ENCODE results near the gene MAU2.

MAU2 gene

DNA sequence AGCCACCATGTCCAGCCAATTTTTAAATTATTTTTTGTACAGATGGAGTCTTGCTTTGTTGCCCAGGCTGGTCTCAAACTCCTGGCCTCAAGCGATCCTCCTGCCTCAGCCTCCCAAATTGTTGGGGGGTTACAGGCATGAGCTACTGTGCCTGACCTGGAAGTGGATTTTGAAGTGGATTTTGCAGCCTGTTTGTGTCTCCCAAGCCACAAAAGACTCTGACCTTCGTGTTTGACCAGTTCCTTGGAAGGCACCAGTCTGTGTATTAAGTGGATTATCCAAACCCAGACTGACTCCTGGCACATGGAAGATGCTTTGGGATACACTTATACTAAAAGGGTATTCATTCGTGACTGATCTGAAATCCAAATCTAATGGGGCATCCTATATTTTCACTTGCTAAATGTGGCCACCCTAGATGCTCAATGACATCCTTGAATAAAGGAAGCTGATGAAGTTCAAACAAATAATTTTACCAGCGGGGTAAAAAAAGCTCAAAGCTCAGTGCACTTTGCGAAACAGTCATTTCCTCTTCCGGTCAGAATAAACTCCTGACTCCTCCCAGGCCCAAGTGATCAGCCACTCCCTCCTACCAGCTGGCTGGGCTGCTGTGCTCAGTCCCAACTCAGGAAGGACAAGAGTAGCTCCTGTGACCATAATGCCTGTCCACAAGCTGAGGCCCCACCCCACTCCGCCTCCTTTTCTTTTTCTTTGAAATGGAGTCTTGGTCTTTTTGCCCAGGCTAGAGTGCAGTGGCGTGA is 52.2 kb downstream of the MAU2 start:
- no peak for TF ChIP-seq ZBTB7A (IDR thresholded peaks at IDR 0.05; ENCODE audit: low read depth)
- TF ChIP-seq FOXM1 (IDR thresholded peaks at IDR 0.05; ENCODE audit: borderline replicate concordance, low read depth): no peak
- TF ChIP-seq CEBPB (IDR thresholded peaks at IDR 0.05): no peak
- no peak for TF ChIP-seq EP300 (IDR thresholded peaks at IDR 0.05; ENCODE audit: borderline replicate concordance)
- TF ChIP-seq, protein P1, sequence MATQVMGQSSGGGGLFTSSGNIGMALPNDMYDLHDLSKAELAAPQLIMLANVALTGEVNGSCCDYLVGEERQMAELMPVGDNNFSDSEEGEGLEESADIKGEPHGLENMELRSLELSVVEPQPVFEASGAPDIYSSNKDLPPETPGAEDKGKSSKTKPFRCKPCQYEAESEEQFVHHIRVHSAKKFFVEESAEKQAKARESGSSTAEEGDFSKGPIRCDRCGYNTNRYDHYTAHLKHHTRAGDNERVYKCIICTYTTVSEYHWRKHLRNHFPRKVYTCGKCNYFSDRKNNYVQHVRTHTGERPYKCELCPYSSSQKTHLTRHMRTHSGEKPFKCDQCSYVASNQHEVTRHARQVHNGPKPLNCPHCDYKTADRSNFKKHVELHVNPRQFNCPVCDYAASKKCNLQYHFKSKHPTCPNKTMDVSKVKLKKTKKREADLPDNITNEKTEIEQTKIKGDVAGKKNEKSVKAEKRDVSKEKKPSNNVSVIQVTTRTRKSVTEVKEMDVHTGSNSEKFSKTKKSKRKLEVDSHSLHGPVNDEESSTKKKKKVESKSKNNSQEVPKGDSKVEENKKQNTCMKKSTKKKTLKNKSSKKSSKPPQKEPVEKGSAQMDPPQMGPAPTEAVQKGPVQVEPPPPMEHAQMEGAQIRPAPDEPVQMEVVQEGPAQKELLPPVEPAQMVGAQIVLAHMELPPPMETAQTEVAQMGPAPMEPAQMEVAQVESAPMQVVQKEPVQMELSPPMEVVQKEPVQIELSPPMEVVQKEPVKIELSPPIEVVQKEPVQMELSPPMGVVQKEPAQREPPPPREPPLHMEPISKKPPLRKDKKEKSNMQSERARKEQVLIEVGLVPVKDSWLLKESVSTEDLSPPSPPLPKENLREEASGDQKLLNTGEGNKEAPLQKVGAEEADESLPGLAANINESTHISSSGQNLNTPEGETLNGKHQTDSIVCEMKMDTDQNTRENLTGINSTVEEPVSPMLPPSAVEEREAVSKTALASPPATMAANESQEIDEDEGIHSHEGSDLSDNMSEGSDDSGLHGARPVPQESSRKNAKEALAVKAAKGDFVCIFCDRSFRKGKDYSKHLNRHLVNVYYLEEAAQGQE (IDR thresholded peaks at IDR 0.05; ENCODE audit: low read depth): no peak
- no peak for TF ChIP-seq TCF12 (IDR thresholded peaks at IDR 0.05; ENCODE audit: low read depth)
- no peak for TF ChIP-seq TAF1 (IDR thresholded peaks at IDR 0.05; ENCODE audit: low read depth)
- TF ChIP-seq EGR1 (IDR thresholded peaks at IDR 0.05): no peak
- TF ChIP-seq RAD21 (IDR thresholded peaks at IDR 0.05; ENCODE audit: low read depth): no peak
- no peak for TF ChIP-seq TEAD4 (IDR thresholded peaks at IDR 0.05)

DNA sequence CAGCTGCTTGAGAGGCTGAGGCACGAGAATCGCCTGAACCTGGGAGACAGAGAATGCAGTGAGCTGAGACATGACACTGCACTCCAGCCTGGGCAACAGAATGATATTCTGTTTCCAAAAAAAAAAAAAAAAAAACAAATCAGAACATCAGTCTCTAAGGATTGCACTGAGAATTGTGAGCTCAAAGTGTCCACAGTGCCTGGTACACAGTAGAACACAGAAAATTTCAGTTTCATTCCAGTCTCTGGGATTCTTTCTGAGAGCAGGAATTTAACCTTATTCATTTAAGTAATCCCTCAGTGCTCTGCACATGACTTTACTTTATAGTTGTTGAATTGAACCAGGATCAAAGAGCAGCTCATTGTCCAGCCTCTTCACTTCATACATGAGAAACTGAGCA is 58.9 kb downstream of the MAU2 start:
- no peak for TF ChIP-seq FOXM1 (IDR thresholded peaks at IDR 0.05; ENCODE audit: borderline replicate concordance, low read depth)
- no peak for TF ChIP-seq YY1 (IDR thresholded peaks at IDR 0.05; ENCODE audit: low read depth)
- no peak for TF ChIP-seq CEBPB (IDR thresholded peaks at IDR 0.05)
- no peak for TF ChIP-seq ZBTB7A (IDR thresholded peaks at IDR 0.05; ENCODE audit: low read depth)
- no peak for TF ChIP-seq CREB1 (IDR thresholded peaks at IDR 0.05; ENCODE audit: low read depth)
- TF ChIP-seq EP300 (IDR thresholded peaks at IDR 0.05; ENCODE audit: borderline replicate concordance): no peak
- no peak for TF ChIP-seq RAD21 (IDR thresholded peaks at IDR 0.05; ENCODE audit: low read depth)
- TF ChIP-seq, protein P2, sequence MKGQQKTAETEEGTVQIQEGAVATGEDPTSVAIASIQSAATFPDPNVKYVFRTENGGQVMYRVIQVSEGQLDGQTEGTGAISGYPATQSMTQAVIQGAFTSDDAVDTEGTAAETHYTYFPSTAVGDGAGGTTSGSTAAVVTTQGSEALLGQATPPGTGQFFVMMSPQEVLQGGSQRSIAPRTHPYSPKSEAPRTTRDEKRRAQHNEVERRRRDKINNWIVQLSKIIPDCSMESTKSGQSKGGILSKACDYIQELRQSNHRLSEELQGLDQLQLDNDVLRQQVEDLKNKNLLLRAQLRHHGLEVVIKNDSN (IDR thresholded peaks at IDR 0.05): no peak
- no peak for TF ChIP-seq EGR1 (IDR thresholded peaks at IDR 0.05)
- TF ChIP-seq TCF12 (IDR thresholded peaks at IDR 0.05; ENCODE audit: low read depth): no peak
- TF ChIP-seq NFIC (IDR thresholded peaks at IDR 0.05): no peak

DNA sequence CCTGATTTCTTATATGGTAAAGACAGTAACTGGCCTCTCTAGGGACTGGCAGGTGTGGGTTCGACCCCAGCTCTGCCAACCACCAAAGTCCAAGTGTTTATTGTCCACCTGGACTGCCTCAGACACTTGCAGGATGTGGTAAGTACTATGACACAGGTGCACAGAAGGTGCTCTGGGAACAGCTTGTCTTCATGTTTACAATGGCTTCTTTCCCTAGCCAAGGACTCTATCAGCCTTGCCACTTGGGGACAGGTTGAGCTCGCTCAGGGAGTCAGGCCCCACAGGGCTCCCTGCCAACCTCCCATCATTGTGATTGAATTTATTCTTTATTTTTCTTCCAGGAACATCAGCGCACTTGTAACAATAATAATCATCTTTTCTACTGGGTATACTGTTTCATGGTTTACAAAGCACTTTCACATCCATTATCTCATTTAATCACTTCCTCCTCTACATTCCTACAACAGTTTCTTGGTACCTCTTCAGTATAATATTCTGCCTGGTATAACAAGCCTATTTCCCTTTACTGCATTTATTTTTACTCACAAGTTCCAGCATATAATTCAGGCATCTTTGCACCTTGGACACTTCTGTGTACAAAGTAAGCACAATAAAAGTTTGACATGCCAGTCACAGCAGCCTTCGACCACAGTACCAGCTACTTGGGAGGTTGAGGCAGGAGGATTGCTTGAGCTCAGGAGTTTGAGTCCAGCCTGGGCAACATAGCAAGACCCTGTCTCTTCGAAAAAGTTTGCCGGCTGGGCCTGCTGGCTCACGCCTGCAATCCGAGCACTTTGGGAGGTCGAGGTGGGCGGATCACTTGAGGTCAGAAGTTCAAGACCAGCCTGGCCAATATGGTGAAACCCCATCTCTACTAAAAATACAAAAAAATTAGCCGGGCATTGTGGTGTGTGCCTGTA is 60.6 kb downstream of the MAU2 start:
- TF ChIP-seq, protein P1 (IDR thresholded peaks at IDR 0.05; ENCODE audit: low read depth): no peak

DNA sequence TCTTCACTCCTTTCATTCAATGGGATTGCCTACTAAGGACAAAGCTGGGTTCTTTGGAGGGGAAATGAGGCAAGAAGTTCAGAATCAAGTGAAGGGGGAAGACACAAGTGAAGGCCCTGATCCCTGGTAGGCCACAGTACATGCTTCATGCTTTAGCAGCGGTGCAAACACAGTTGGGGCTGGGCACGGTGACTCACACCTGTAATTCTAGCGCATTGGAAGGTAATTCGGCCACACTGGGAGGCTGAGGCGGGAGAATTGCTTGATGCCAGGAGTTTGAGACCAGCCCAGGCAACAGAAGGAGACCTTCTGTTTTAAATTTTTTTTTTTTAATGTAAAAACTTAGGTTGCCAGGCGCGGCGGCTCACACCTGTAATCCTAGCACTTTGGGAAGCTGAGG is 61.5 kb downstream of the MAU2 start:
- TF ChIP-seq EGR1 (IDR thresholded peaks at IDR 0.05) (no peak), CREB1 (IDR thresholded peaks at IDR 0.05; ENCODE audit: low read depth) (no peak), FOXM1 (IDR thresholded peaks at IDR 0.05; ENCODE audit: borderline replicate concordance, low read depth) (no peak), TCF12 (IDR thresholded peaks at IDR 0.05; ENCODE audit: low read depth) (no peak), TAF1 (IDR thresholded peaks at IDR 0.05; ENCODE audit: low read depth) (no peak), RAD21 (IDR thresholded peaks at IDR 0.05; ENCODE audit: low read depth) (no peak), NFIC (IDR thresholded peaks at IDR 0.05) (no peak), CEBPB (IDR thresholded peaks at IDR 0.05) (no peak), EP300 (IDR thresholded peaks at IDR 0.05; ENCODE audit: borderline replicate concordance) (no peak), YY1 (IDR thresholded peaks at IDR 0.05; ENCODE audit: low read depth) (no peak), ZBTB7A (IDR thresholded peaks at IDR 0.05; ENCODE audit: low read depth) (no peak)
- TF ChIP-seq, protein P3, sequence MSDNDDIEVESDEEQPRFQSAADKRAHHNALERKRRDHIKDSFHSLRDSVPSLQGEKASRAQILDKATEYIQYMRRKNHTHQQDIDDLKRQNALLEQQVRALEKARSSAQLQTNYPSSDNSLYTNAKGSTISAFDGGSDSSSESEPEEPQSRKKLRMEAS (IDR thresholded peaks at IDR 0.05): no peak
- TF ChIP-seq, protein P1 (IDR thresholded peaks at IDR 0.05; ENCODE audit: low read depth): no peak
- TF ChIP-seq, protein P2 (IDR thresholded peaks at IDR 0.05): no peak

All from Ishikawa (cell line).